HG02759 (cell line): ENCODE data around the gene RNF144B.
A peak's percentile ranks its signal among the peaks of the same experiment; 100 is the strongest.
"Not testable (repeated sequence)": the region's sequence is repeated elsewhere in the genome, so short reads cannot be mapped to it uniquely, and the experiment has no call there.

Source experiments
- ATAC-seq: cut with Tn5 transposase; IDR thresholded peaks from one replicate; pipeline ENCODE4 v1.9.1; 2021; ENCODE audit warnings: mild to moderate bottlenecking, moderate library complexity; ENCODE audit not compliant: unreplicated experiment

The RNF144B gene

GRCh38 chr6:18371010-18371409 lies 16.1 kb upstream of the RNF144B start:
- ATAC-seq = no peak

GRCh38 chr6:18371656-18372055 lies 15.5 kb upstream of the RNF144B start:
- ATAC-seq = no peak

GRCh38 chr6:18380158-18380836 lies 6.9 kb upstream of the RNF144B start:
- ATAC-seq = no peak

GRCh38 chr6:18380851-18381250 lies 6.3 kb upstream of the RNF144B start:
- no peak for ATAC-seq

- ATAC-seq = no peak
These were observed 3.7 kb upstream of the RNF144B start for GRCh38 chr6:18383441-18383840.

GRCh38 chr6:18384621-18385020 lies 2.5 kb upstream of the RNF144B start:
- no peak for ATAC-seq

GRCh38 chr6:18386298-18386976 lies 713 bp upstream of the RNF144B start:
- no peak for ATAC-seq

GRCh38 chr6:18388271-18388670 lies 1.1 kb downstream of the RNF144B start:
- no peak for ATAC-seq

GRCh38 chr6:18388942-18389341 lies 1.8 kb downstream of the RNF144B start:
- ATAC-seq = no peak

- ATAC-seq = no peak
These were observed 2.3 kb downstream of the RNF144B start for GRCh38 chr6:18389479-18389878.

GRCh38 chr6:18390476-18390875 lies 3.3 kb downstream of the RNF144B start:
- ATAC-seq = no peak

GRCh38 chr6:18391023-18391422 lies 3.9 kb downstream of the RNF144B start:
- ATAC-seq = no peak

GRCh38 chr6:18392346-18392877 lies 5.3 kb downstream of the RNF144B start:
- no peak for ATAC-seq

GRCh38 chr6:18393698-18394097 lies 6.5 kb downstream of the RNF144B start:
- no peak for ATAC-seq

GRCh38 chr6:18395177-18395855 lies 8.2 kb downstream of the RNF144B start:
- no peak for ATAC-seq

GRCh38 chr6:18395856-18396197 lies 8.7 kb downstream of the RNF144B start:
- ATAC-seq = no peak

- no peak for ATAC-seq
These were observed 10.6 kb downstream of the RNF144B start for GRCh38 chr6:18397701-18398100.

- ATAC-seq = not testable (repeated sequence)
These were observed 11.1 kb downstream of the RNF144B start for GRCh38 chr6:18398225-18398624.

GRCh38 chr6:18400831-18401446 lies 13.8 kb downstream of the RNF144B start:
- peak; percentile 87 for ATAC-seq

GRCh38 chr6:18404965-18405364 lies 17.8 kb downstream of the RNF144B start:
- ATAC-seq = not testable (repeated sequence)

- ATAC-seq = no peak
These were observed 18.5 kb downstream of the RNF144B start for GRCh38 chr6:18405477-18406293.
